ENCODE data around the gene EFCAB11.

DNA sequence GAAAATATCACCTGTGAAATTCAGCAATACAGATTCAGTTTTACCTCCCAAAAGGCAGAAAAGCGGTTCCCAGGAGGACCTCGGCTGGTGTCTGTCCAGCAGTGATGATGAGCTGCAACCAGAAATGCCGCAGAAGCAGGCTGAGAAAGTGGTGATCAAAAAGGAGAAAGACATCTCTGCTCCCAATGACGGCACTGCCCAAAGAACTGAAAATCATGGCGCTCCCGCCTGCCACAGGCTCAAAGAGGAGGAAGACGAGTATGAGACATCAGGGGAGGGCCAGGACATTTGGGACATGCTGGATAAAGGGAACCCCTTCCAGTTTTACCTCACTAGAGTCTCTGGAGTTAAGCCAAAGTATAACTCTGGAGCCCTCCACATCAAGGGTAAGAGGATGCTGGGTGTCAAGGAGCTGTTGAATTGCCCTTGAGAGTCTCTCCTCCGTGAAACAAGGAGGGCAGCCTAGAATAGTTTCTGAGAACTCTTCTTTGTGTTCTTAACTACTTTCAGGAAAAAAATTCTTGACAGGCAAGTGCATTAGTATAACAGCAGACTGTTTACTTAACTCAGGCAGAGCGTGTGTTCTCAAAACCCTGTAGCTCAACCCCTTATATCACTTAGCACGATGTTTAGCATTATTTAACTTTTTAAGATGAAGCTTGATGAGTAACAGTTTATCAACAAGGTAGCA lies 8.9 kb upstream of the EFCAB11 start:
- no peak for TF ChIP-seq POLR2AphosphoS5 (IDR thresholded peaks at IDR 0.05; ENCODE audit: low read depth)
- TF ChIP-seq CTCF (IDR thresholded peaks at IDR 0.05; ENCODE audit: insufficient read depth, low read length): no peak
- TF ChIP-seq GABPA (IDR thresholded peaks at IDR 0.05; ENCODE audit: low read depth): no peak
